Stimulated activated CD4-positive, alpha-beta T cell treated with anti-CD3 and anti-CD28 coated beads, Interleukin-1b, Interleukin-23, amount 100 ng/mL, for 4 hours (primary cell): Measurements from ENCODE around the gene EPHB2.
"Not testable (repeated sequence)": the region's sequence is repeated elsewhere in the genome, so short reads cannot be mapped to it uniquely, and the experiment has no call there.

Source experiments
- DNase-seq, 2 donors: peaks; one replicate each; pipeline ENCODE4 v3.0.0-alpha.2; 2020; ENCODE audit warnings: low read depth in 2 of 2

The EPHB2 gene

GRCh38 chr1:22710701-22711049 lies at the start of gene EPHB2:
TSS of gene EPHB2 (plus strand) at chr1:22710839. CDS start at chr1:22710983, 144 bp downstream.
- DNase-seq = no peak

- DNase-seq = no peak
Observed at GRCh38 chr1:22661880-22662279, 48.8 kb upstream of the EPHB2 start.

GRCh38 chr1:22662318-22662717 lies 48.3 kb upstream of the EPHB2 start:
- DNase-seq = no peak

- DNase-seq = no peak
Observed at GRCh38 chr1:22662986-22663408, 47.6 kb upstream of the EPHB2 start.

GRCh38 chr1:22665752-22666151 lies 44.9 kb upstream of the EPHB2 start:
- no peak for DNase-seq

GRCh38 chr1:22666412-22666811 lies 44.2 kb upstream of the EPHB2 start:
- DNase-seq = no peak

GRCh38 chr1:22668840-22669239 lies 41.8 kb upstream of the EPHB2 start:
- not testable (repeated sequence) for DNase-seq

- DNase-seq = no peak
Observed at GRCh38 chr1:22670352-22670975, 40.2 kb upstream of the EPHB2 start.

- no peak for DNase-seq
Observed at GRCh38 chr1:22671999-22672398, 38.6 kb upstream of the EPHB2 start.

- DNase-seq = no peak
Observed at GRCh38 chr1:22673486-22674409, 36.9 kb upstream of the EPHB2 start.

GRCh38 chr1:22674410-22674749 lies 36.3 kb upstream of the EPHB2 start:
- DNase-seq = no peak

GRCh38 chr1:22676151-22676550 lies 34.5 kb upstream of the EPHB2 start:
- DNase-seq = not testable (repeated sequence)

GRCh38 chr1:22676916-22677583 lies 33.6 kb upstream of the EPHB2 start:
- no peak for DNase-seq

- no peak for DNase-seq
Observed at GRCh38 chr1:22677931-22678896, 32.4 kb upstream of the EPHB2 start.

GRCh38 chr1:22680726-22681125 lies 29.9 kb upstream of the EPHB2 start:
- DNase-seq = no peak

GRCh38 chr1:22681556-22682276 lies 28.9 kb upstream of the EPHB2 start:
- DNase-seq = no peak

GRCh38 chr1:22683547-22683946 lies 27.1 kb upstream of the EPHB2 start:
- no peak for DNase-seq

GRCh38 chr1:22685591-22686059 lies 25.0 kb upstream of the EPHB2 start:
- no peak for DNase-seq

- no peak for DNase-seq
Observed at GRCh38 chr1:22687191-22687590, 23.4 kb upstream of the EPHB2 start.

- no peak for DNase-seq
Observed at GRCh38 chr1:22688466-22688865, 22.2 kb upstream of the EPHB2 start.

GRCh38 chr1:22689505-22689904 lies 21.1 kb upstream of the EPHB2 start:
- no peak for DNase-seq
